ENCODE measurements around the gene GALNT9. TPM values are rescaled to one million over a fixed set of nuclear protein-coding genes. Genes with fewer than 3 reads are reported as not detected.

The GALNT9 gene
- total and polyA plus RNA-seq, 12 donors = 0.01 to 0.19 TPM; not detected in 10

GRCh38 chr12:132238884-132239283 lies 90.5 kb downstream of the GALNT9 start:
- ATAC-seq (no peak), DNase-seq (no peak)
- TF ChIP-seq, protein P1, sequence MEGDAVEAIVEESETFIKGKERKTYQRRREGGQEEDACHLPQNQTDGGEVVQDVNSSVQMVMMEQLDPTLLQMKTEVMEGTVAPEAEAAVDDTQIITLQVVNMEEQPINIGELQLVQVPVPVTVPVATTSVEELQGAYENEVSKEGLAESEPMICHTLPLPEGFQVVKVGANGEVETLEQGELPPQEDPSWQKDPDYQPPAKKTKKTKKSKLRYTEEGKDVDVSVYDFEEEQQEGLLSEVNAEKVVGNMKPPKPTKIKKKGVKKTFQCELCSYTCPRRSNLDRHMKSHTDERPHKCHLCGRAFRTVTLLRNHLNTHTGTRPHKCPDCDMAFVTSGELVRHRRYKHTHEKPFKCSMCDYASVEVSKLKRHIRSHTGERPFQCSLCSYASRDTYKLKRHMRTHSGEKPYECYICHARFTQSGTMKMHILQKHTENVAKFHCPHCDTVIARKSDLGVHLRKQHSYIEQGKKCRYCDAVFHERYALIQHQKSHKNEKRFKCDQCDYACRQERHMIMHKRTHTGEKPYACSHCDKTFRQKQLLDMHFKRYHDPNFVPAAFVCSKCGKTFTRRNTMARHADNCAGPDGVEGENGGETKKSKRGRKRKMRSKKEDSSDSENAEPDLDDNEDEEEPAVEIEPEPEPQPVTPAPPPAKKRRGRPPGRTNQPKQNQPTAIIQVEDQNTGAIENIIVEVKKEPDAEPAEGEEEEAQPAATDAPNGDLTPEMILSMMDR (IDR thresholded peaks at IDR 0.05) = no peak
- no peaks in the 10 kb centered on the region for H3K9me3 ChIP-seq
- no peaks in the 10 kb centered on the region for H3K36me3 ChIP-seq
- H3K27ac ChIP-seq = no peak overlapping the region
- H3K4me3 ChIP-seq = no peak overlapping the region
- intact Hi-C loops (cut with DNase I) = no loop called here
- H3K4me1 ChIP-seq = no peaks in the 10 kb centered on the region
- 57 to 60% methylated on average over 5 of the region's 5 CpGs for WGBS, 2 donors
- peaks cover 0 to 10% (median 0%) of the 10 kb centered on the region in 7 donors for H3K27me3 ChIP-seq

DNA sequence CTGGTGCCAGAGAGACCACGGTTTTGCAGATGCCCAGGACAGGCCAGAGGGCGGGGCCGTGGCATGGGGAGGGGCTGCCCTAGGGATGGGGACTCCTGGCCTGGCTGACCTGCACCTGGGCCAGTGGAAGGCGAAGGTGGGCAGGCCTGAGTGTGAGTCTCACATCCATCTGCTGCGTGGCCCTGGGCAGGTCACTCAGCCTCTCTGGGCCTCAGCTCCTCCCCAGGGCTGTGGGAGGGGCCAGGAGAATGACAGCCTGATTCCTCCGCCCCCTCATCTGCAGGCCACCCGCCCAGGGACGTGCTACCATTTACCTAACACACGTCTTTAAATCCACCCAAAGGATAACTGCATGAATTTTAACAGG lies 90.9 kb downstream of the GALNT9 start:
- no peak overlapping the region for H3K4me3 ChIP-seq
- TF ChIP-seq, protein P1 (IDR thresholded peaks at IDR 0.05) = no peak
- DNase-seq = no peak
- 69 to 81% methylated on average over 9 of the region's 9 CpGs for WGBS, 2 donors
- peaks cover 0 to 10% (median 0%) of the 10 kb centered on the region in 7 donors for H3K27me3 ChIP-seq
- no peaks in the 10 kb centered on the region for H3K9me3 ChIP-seq
- intact Hi-C loops (cut with DNase I) = no loop called here
- peak in 2 of 8 donors; percentile 14 to 16 for ATAC-seq
- no peaks in the 10 kb centered on the region for H3K36me3 ChIP-seq
- H3K4me1 ChIP-seq = no peaks in the 10 kb centered on the region
- no peak overlapping the region for H3K27ac ChIP-seq

- H3K27ac ChIP-seq = no peak overlapping the region
- no peak overlapping the region for H3K4me3 ChIP-seq
- no peaks in the 10 kb centered on the region for H3K4me1 ChIP-seq
- H3K36me3 ChIP-seq = no peaks in the 10 kb centered on the region
- DNase-seq (no peak), ATAC-seq (peak in 3 of 8 donors; percentile 10 to 47 (median 14))
- intact Hi-C loops (cut with DNase I) = no loop called here
- TF ChIP-seq, protein P1 (IDR thresholded peaks at IDR 0.05) = no peak
- peaks cover 0 to 10% (median 0%) of the 10 kb centered on the region in 7 donors for H3K27me3 ChIP-seq
- 67 to 73% methylated on average over 33 of the region's 33 CpGs for WGBS, 2 donors
- no peaks in the 10 kb centered on the region for H3K9me3 ChIP-seq
Measured at GRCh38 chr12:132237772-132238487, 91.5 kb downstream of the GALNT9 start.

DNA sequence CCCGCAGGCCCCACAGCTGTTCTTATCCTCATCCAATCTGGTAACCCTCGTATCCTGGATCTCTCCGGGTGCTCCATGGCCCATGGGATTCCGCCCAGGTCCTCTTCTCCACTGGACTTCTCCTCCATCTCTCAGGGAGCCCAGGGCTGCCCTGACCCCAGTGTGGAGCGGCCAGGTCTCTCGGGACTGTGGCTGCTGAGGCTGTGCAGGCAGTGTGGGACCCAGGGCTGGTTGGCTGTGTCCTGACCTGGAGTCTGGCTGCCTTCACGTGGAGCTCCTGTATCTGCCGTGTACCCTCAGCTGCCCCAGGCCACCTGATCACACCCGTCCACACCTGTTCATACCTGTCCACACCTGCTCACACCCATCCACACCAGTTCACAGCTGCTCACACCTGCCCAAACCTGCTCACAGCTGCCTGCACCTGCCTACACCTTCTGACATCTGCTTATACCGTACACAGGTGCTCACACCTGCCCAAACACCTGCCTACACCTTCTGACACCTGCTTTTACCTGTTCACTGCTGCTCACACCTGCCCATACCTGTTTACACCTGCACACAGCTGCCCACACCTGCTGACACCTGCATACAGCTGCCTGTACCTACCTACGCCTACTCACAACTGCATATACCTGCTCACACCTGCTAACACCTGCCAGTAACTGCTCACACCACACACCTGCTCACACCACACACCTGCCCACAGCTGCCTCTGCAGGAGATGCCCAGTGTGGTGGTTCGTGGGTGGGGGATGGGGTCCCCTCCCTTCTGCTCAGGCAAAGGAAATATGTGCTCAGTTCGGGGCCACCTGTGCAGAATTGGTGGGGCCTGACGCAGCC lies 92.2 kb downstream of the GALNT9 start:
- Histone ChIP-seq H3K4me3 (no peak overlapping the region), H3K9me3 (no peaks in the 10 kb centered on the region), H3K27ac (no peak overlapping the region), H3K36me3 (no peaks in the 10 kb centered on the region), H3K27me3 (peaks cover 0 to 10% (median 0%) of the 10 kb centered on the region in 7 donors), H3K4me1 (no peaks in the 10 kb centered on the region)
- TF ChIP-seq, protein P1 (IDR thresholded peaks at IDR 0.05) = no peak
- DNase-seq = no peak
- WGBS, 2 donors = 83 to 85% methylated on average over 14 of the region's 14 CpGs
- intact Hi-C loops (cut with DNase I) = no loop called here
- peak in 3 of 8 donors; percentile 18 to 62 (median 28) for ATAC-seq

Data from heart right ventricle (tissue), 16 donors.